Measurements from ENCODE around the gene PRSS56.

The PRSS56 gene

GRCh38 chr2:232503809-232504323 lies 16.3 kb upstream of the PRSS56 start:
- Histone ChIP-seq H3K4me3 (ENCODE audit: low read depth, low read length) (no peak overlapping the region), H3K27me3 (replicated peaks) (peaks cover 56% of the 10 kb centered on the region), H3K36me3 (replicated peaks) (no peaks in the 10 kb centered on the region), H3K27ac (no peak overlapping the region)
- in situ Hi-C loops (cut with HindIII; ENCODE audit: low pct_ligation_motif_present, low sequenced_read_pairs), result no loop called here
- no peak for TF ChIP-seq CTCF (IDR thresholded peaks at IDR 0.05; ENCODE audit: low read depth, low read length, missing control alignments)
- no peak for DNase-seq

GRCh38 chr2:232504438-232504837 lies 15.8 kb upstream of the PRSS56 start:
- Histone ChIP-seq H3K4me3 (ENCODE audit: low read depth, low read length) (no peak overlapping the region), H3K27ac (no peak overlapping the region), H3K36me3 (replicated peaks) (no peaks in the 10 kb centered on the region), H3K27me3 (replicated peaks) (peaks cover 54% of the 10 kb centered on the region)
- TF ChIP-seq CTCF (IDR thresholded peaks at IDR 0.05; ENCODE audit: low read depth, low read length, missing control alignments), result no peak
- in situ Hi-C loops (cut with HindIII; ENCODE audit: low pct_ligation_motif_present, low sequenced_read_pairs), result no loop called here
- DNase-seq, result no peak

GRCh38 chr2:232505856-232506255 lies 14.3 kb upstream of the PRSS56 start:
- H3K27me3 ChIP-seq (replicated peaks), result peaks cover 49% of the 10 kb centered on the region
- H3K4me3 ChIP-seq (ENCODE audit: low read depth, low read length), result no peak overlapping the region
- in situ Hi-C loops (cut with HindIII; ENCODE audit: low pct_ligation_motif_present, low sequenced_read_pairs), result no loop called here
- no peak for TF ChIP-seq CTCF (IDR thresholded peaks at IDR 0.05; ENCODE audit: low read depth, low read length, missing control alignments)
- H3K36me3 ChIP-seq (replicated peaks), result no peaks in the 10 kb centered on the region
- DNase-seq, result no peak
- H3K27ac ChIP-seq, result no peak overlapping the region

- in situ Hi-C loops (cut with HindIII; ENCODE audit: low pct_ligation_motif_present, low sequenced_read_pairs), result no loop called here
- no peak for TF ChIP-seq CTCF (IDR thresholded peaks at IDR 0.05; ENCODE audit: low read depth, low read length, missing control alignments)
- Histone ChIP-seq H3K36me3 (replicated peaks) (no peaks in the 10 kb centered on the region), H3K4me3 (ENCODE audit: low read depth, low read length) (no peak overlapping the region), H3K27me3 (replicated peaks) (peaks cover 51% of the 10 kb centered on the region), H3K27ac (no peak overlapping the region)
- no peak for DNase-seq
These were observed 13.5 kb upstream of the PRSS56 start for GRCh38 chr2:232506709-232507108.

- peak; percentile 2 for TF ChIP-seq CTCF (IDR thresholded peaks at IDR 0.05; ENCODE audit: low read depth, low read length, missing control alignments)
- in situ Hi-C loops (cut with HindIII; ENCODE audit: low pct_ligation_motif_present, low sequenced_read_pairs), result no loop called here
- Histone ChIP-seq H3K27me3 (replicated peaks) (peaks cover 47% of the 10 kb centered on the region), H3K27ac (no peak overlapping the region), H3K4me3 (ENCODE audit: low read depth, low read length) (no peak overlapping the region), H3K36me3 (replicated peaks) (no peaks in the 10 kb centered on the region)
- no peak for DNase-seq
These were observed 11.9 kb upstream of the PRSS56 start for GRCh38 chr2:232508251-232508650.

GRCh38 chr2:232511336-232511890 lies 8.8 kb upstream of the PRSS56 start:
- in situ Hi-C loops (cut with HindIII; ENCODE audit: low pct_ligation_motif_present, low sequenced_read_pairs), result no loop called here
- DNase-seq, result no peak
- Histone ChIP-seq H3K27me3 (replicated peaks) (peaks cover 26% of the 10 kb centered on the region), H3K36me3 (replicated peaks) (no peaks in the 10 kb centered on the region), H3K27ac (no peak overlapping the region), H3K4me3 (ENCODE audit: low read depth, low read length) (no peak overlapping the region)
- TF ChIP-seq CTCF (IDR thresholded peaks at IDR 0.05; ENCODE audit: low read depth, low read length, missing control alignments), result no peak
